ENCODE data around the gene PLPP2.

Gene PLPP2

DNA sequence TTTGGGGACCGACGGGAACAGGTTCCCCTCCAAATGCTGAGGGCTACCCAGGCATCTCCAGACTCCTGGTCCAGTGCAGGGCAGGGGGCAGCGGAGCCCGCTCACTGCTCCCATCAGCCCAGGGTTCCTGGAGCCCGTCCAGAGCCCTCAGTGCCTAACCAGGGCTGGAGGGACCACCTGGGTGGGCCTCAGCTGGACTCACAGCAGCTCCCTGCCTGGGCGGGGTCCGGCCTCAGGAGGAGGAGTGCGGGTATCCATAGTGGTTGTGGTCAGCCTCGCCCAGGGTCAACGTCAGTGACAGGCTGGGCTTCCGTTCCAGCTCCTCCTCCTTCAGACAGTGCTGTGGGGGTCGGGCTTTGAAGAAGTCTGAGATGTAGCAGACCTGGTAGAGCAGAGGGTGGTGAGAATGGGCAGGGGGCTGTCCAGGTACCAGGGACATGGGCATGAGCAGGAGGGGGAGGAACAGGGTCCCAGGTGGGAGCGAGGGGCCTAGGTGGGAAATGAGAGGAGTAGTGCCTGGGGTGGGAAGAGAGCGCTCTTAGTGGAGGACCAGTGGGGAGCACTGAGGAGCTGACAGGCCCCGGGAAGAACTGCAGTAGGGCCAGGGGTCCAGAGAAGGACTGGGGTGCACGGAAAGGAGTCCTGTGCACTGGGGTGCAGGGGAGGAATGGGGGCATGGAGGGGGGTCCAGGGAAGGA, 9.9 kb downstream of the PLPP2 start:
- no peaks in the 10 kb centered on the region for H3K4me1 ChIP-seq (ENCODE audit: control insufficient read depth, low read depth, low read length)
- no peak overlapping the region for H2BK120ac ChIP-seq (ENCODE audit: low read depth, low read length)
- no peaks in the 10 kb centered on the region for H3K79me2 ChIP-seq (ENCODE audit: control insufficient read depth, insufficient read depth, low read length)
- H3K27me3 ChIP-seq (ENCODE audit: insufficient read depth, low read length, poor library complexity): no peaks in the 10 kb centered on the region
- no peaks in the 10 kb centered on the region for H3K79me1 ChIP-seq (ENCODE audit: low read length)
- no peak overlapping the region for H2BK15ac ChIP-seq (replicated peaks; ENCODE audit: low read depth)
- no peak overlapping the region for H3K23ac ChIP-seq (ENCODE audit: low read length)
- H2BK5ac ChIP-seq (ENCODE audit: low read length): no peak overlapping the region
- no peak overlapping the region for H4K5ac ChIP-seq (ENCODE audit: low read length)
- H3K4me3 ChIP-seq (ENCODE audit: low read length): no peak overlapping the region
- no peak for DNase-seq
- H3K56ac ChIP-seq (ENCODE audit: low read length): no peak overlapping the region
- no peak overlapping the region for H3K9ac ChIP-seq (ENCODE audit: low read length)
- no peak overlapping the region for H3K27ac ChIP-seq (ENCODE audit: low read depth, low read length)
- WGBS (ENCODE audit: extremely low coverage, insufficient coverage, low lambda C conversion rate): no CpG with 5 or more reads among the region's 16 CpGs
- H3K18ac ChIP-seq (ENCODE audit: low read length): no peak overlapping the region
- H3K4me2 ChIP-seq (ENCODE audit: low read length): no peak overlapping the region
- H3K36me3 ChIP-seq (ENCODE audit: control insufficient read depth, insufficient read depth, low read length): no peaks in the 10 kb centered on the region
- H4K8ac ChIP-seq (ENCODE audit: low read depth, low read length): no peak overlapping the region
- H3K4ac ChIP-seq (ENCODE audit: low read depth, low read length): no peak overlapping the region
- H2AK5ac ChIP-seq (ENCODE audit: low read length): no peak overlapping the region

- WGBS (ENCODE audit: extremely low coverage, insufficient coverage, low lambda C conversion rate): no CpG with 5 or more reads among the region's 12 CpGs
- H4K5ac ChIP-seq (ENCODE audit: low read length): no peak overlapping the region
- no peak overlapping the region for H3K9ac ChIP-seq (ENCODE audit: low read length)
- no peak overlapping the region for H2BK15ac ChIP-seq (replicated peaks; ENCODE audit: low read depth)
- H3K79me1 ChIP-seq (ENCODE audit: low read length): no peaks in the 10 kb centered on the region
- H3K4me3 ChIP-seq (ENCODE audit: low read length): no peak overlapping the region
- no peaks in the 10 kb centered on the region for H3K4me1 ChIP-seq (ENCODE audit: control insufficient read depth, low read depth, low read length)
- no peaks in the 10 kb centered on the region for H3K27me3 ChIP-seq (ENCODE audit: insufficient read depth, low read length, poor library complexity)
- DNase-seq: no peak
- no peak overlapping the region for H2BK5ac ChIP-seq (ENCODE audit: low read length)
- H3K4me2 ChIP-seq (ENCODE audit: low read length): no peak overlapping the region
- H3K4ac ChIP-seq (ENCODE audit: low read depth, low read length): no peak overlapping the region
- H3K27ac ChIP-seq (ENCODE audit: low read depth, low read length): no peak overlapping the region
- H2AK5ac ChIP-seq (ENCODE audit: low read length): no peak overlapping the region
- H3K36me3 ChIP-seq (ENCODE audit: control insufficient read depth, insufficient read depth, low read length): no peaks in the 10 kb centered on the region
- no peak overlapping the region for H4K8ac ChIP-seq (ENCODE audit: low read depth, low read length)
- no peaks in the 10 kb centered on the region for H3K79me2 ChIP-seq (ENCODE audit: control insufficient read depth, insufficient read depth, low read length)
- H3K56ac ChIP-seq (ENCODE audit: low read length): no peak overlapping the region
- no peak overlapping the region for H3K18ac ChIP-seq (ENCODE audit: low read length)
- no peak overlapping the region for H3K23ac ChIP-seq (ENCODE audit: low read length)
- no peak overlapping the region for H2BK120ac ChIP-seq (ENCODE audit: low read depth, low read length)
Observed at GRCh38 chr19:280541-281009, 10.6 kb downstream of the PLPP2 start.

DNA sequence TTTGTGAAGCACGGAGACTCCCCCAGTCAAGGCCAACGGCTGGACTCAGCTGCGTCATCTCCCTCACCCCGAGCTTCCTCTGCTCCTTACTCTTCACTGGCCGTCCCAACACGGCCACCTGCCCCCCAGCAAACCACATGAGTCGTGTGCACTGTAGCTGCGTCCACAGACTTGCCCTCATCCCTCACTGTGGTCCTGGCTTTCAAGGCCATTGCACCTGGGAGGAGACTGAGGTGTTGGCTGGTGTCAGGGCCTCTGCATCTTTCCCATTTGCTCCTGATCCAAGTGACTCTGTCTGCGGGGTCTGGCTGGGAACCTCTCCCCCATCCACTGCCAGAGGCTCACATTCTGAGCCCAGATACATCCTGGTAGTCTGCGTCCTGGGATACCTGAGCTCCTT, 11.5 kb downstream of the PLPP2 start:
- H3K4me3 ChIP-seq (ENCODE audit: low read length): no peak overlapping the region
- no peak overlapping the region for H3K18ac ChIP-seq (ENCODE audit: low read length)
- H3K4me1 ChIP-seq (ENCODE audit: control insufficient read depth, low read depth, low read length): no peaks in the 10 kb centered on the region
- DNase-seq: no peak
- H2BK15ac ChIP-seq (replicated peaks; ENCODE audit: low read depth): no peak overlapping the region
- H3K23ac ChIP-seq (ENCODE audit: low read length): no peak overlapping the region
- H2AK5ac ChIP-seq (ENCODE audit: low read length): no peak overlapping the region
- no peak overlapping the region for H3K4ac ChIP-seq (ENCODE audit: low read depth, low read length)
- no peak overlapping the region for H2BK120ac ChIP-seq (ENCODE audit: low read depth, low read length)
- H3K9ac ChIP-seq (ENCODE audit: low read length): no peak overlapping the region
- H2BK5ac ChIP-seq (ENCODE audit: low read length): no peak overlapping the region
- no peak overlapping the region for H3K56ac ChIP-seq (ENCODE audit: low read length)
- H3K27me3 ChIP-seq (ENCODE audit: insufficient read depth, low read length, poor library complexity): no peaks in the 10 kb centered on the region
- H3K36me3 ChIP-seq (ENCODE audit: control insufficient read depth, insufficient read depth, low read length): no peaks in the 10 kb centered on the region
- H3K79me1 ChIP-seq (ENCODE audit: low read length): no peaks in the 10 kb centered on the region
- no CpG with 5 or more reads among the region's 10 CpGs for WGBS (ENCODE audit: extremely low coverage, insufficient coverage, low lambda C conversion rate)
- H4K5ac ChIP-seq (ENCODE audit: low read length): no peak overlapping the region
- H3K27ac ChIP-seq (ENCODE audit: low read depth, low read length): no peak overlapping the region
- no peak overlapping the region for H3K4me2 ChIP-seq (ENCODE audit: low read length)
- H3K79me2 ChIP-seq (ENCODE audit: control insufficient read depth, insufficient read depth, low read length): no peaks in the 10 kb centered on the region
- H4K8ac ChIP-seq (ENCODE audit: low read depth, low read length): no peak overlapping the region

DNA sequence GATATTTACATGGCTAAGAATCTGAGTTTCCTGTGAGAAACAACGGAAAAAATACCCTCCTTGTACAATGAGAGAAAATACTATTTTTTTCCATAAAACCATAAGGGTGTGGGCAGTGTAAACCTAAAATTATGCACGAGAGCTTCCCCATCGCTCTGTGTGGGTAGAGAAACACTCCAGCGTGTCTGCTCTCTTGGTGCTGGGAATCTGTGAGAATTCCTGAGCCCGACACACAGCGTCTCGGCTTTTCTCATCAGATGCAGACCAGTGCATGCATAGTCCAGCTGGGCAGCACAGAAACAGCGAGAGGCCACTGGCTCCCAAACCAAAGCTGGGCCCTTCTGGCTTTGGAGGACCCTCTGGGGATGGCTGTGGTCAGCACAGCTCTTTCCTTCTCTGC, 12.0 kb downstream of the PLPP2 start:
- no peaks in the 10 kb centered on the region for H3K4me1 ChIP-seq (ENCODE audit: control insufficient read depth, low read depth, low read length)
- no peak overlapping the region for H2BK5ac ChIP-seq (ENCODE audit: low read length)
- H3K56ac ChIP-seq (ENCODE audit: low read length): no peak overlapping the region
- no peak overlapping the region for H3K27ac ChIP-seq (ENCODE audit: low read depth, low read length)
- no peaks in the 10 kb centered on the region for H3K79me1 ChIP-seq (ENCODE audit: low read length)
- no peak for DNase-seq
- no peak overlapping the region for H2BK15ac ChIP-seq (replicated peaks; ENCODE audit: low read depth)
- WGBS (ENCODE audit: extremely low coverage, insufficient coverage, low lambda C conversion rate): no CpG with 5 or more reads among the region's 8 CpGs
- H2AK5ac ChIP-seq (ENCODE audit: low read length): no peak overlapping the region
- H2BK120ac ChIP-seq (ENCODE audit: low read depth, low read length): no peak overlapping the region
- H3K9ac ChIP-seq (ENCODE audit: low read length): no peak overlapping the region
- no peaks in the 10 kb centered on the region for H3K27me3 ChIP-seq (ENCODE audit: insufficient read depth, low read length, poor library complexity)
- no peak overlapping the region for H3K23ac ChIP-seq (ENCODE audit: low read length)
- H4K8ac ChIP-seq (ENCODE audit: low read depth, low read length): no peak overlapping the region
- H3K4me2 ChIP-seq (ENCODE audit: low read length): no peak overlapping the region
- H3K79me2 ChIP-seq (ENCODE audit: control insufficient read depth, insufficient read depth, low read length): no peaks in the 10 kb centered on the region
- no peak overlapping the region for H3K4me3 ChIP-seq (ENCODE audit: low read length)
- no peaks in the 10 kb centered on the region for H3K36me3 ChIP-seq (ENCODE audit: control insufficient read depth, insufficient read depth, low read length)
- H3K4ac ChIP-seq (ENCODE audit: low read depth, low read length): no peak overlapping the region
- H3K18ac ChIP-seq (ENCODE audit: low read length): no peak overlapping the region
- H4K5ac ChIP-seq (ENCODE audit: low read length): no peak overlapping the region

DNA sequence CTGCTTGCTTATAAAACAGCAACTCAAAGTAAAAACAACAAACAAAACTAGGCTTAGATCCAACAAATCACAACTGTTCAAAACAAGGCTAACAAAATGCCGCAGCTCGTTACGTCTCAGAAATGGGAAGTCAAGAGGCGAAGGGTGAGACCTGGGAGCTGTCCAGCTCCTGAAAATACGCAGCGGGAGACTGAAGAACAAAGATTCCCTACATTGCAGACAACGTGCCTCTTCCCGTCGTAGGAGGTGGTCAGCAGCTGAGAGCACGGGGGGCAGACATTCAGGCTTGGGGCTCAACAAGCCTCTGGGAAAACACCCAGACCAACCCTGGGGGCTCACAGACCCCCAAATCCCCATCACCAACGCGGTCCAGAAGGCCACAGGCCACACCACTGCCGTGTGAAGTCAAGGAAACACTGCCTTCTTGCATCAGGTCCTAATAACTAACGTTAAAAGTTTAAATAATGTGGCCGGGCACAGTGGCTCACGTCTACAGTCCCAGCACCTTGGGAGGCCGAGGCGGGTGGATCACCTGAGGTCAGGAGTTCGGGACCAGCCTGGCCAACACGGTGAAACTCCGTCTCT, 13.5 kb downstream of the PLPP2 start:
- Histone ChIP-seq H3K4me3 (ENCODE audit: low read length) (no peak overlapping the region), H3K27ac (ENCODE audit: low read depth, low read length) (no peak overlapping the region), H3K4me1 (ENCODE audit: control insufficient read depth, low read depth, low read length) (no peaks in the 10 kb centered on the region), H3K23ac (ENCODE audit: low read length) (no peak overlapping the region), H4K8ac (ENCODE audit: low read depth, low read length) (no peak overlapping the region), H3K18ac (ENCODE audit: low read length) (no peak overlapping the region), H2BK15ac (replicated peaks; ENCODE audit: low read depth) (no peak overlapping the region), H3K27me3 (ENCODE audit: insufficient read depth, low read length, poor library complexity) (no peaks in the 10 kb centered on the region), H3K9ac (ENCODE audit: low read length) (no peak overlapping the region), H3K36me3 (ENCODE audit: control insufficient read depth, insufficient read depth, low read length) (no peaks in the 10 kb centered on the region), H2AK5ac (ENCODE audit: low read length) (no peak overlapping the region), H4K5ac (ENCODE audit: low read length) (no peak overlapping the region), H2BK5ac (ENCODE audit: low read length) (no peak overlapping the region), H3K4me2 (ENCODE audit: low read length) (no peak overlapping the region), H3K56ac (ENCODE audit: low read length) (no peak overlapping the region), H3K79me2 (ENCODE audit: control insufficient read depth, insufficient read depth, low read length) (no peaks in the 10 kb centered on the region), H2BK120ac (ENCODE audit: low read depth, low read length) (no peak overlapping the region), H3K4ac (ENCODE audit: low read depth, low read length) (no peak overlapping the region), H3K79me1 (ENCODE audit: low read length) (no peaks in the 10 kb centered on the region)
- peak; percentile 61 for DNase-seq
- WGBS (ENCODE audit: extremely low coverage, insufficient coverage, low lambda C conversion rate): no CpG with 5 or more reads among the region's 21 CpGs

DNA sequence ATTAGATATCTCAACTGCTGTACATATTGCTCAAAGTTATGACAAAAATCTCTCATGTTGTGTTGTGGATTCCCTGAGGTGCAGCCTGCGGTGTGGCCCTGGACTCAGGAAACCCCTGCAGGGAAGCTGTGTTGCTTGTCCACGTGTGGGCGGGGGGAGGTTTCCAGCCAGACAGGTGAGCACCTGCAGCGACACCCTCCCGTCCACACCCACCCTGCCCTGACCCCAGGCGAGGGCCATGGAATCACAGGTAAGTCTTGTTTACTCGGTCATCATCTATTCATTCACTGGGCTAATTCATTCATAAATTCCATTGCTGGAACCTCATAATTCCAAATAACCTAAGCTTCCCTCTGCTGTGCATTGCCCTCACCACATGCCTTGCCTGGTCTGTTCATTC, 14.1 kb downstream of the PLPP2 start:
- H3K79me1 ChIP-seq (ENCODE audit: low read length): no peaks in the 10 kb centered on the region
- no peak overlapping the region for H3K18ac ChIP-seq (ENCODE audit: low read length)
- H2AK5ac ChIP-seq (ENCODE audit: low read length): no peak overlapping the region
- H4K8ac ChIP-seq (ENCODE audit: low read depth, low read length): no peak overlapping the region
- H3K23ac ChIP-seq (ENCODE audit: low read length): no peak overlapping the region
- no peak overlapping the region for H2BK120ac ChIP-seq (ENCODE audit: low read depth, low read length)
- H3K27me3 ChIP-seq (ENCODE audit: insufficient read depth, low read length, poor library complexity): no peaks in the 10 kb centered on the region
- no peak overlapping the region for H2BK5ac ChIP-seq (ENCODE audit: low read length)
- no peak overlapping the region for H3K4me3 ChIP-seq (ENCODE audit: low read length)
- H3K79me2 ChIP-seq (ENCODE audit: control insufficient read depth, insufficient read depth, low read length): no peaks in the 10 kb centered on the region
- no peak overlapping the region for H3K56ac ChIP-seq (ENCODE audit: low read length)
- H3K27ac ChIP-seq (ENCODE audit: low read depth, low read length): no peak overlapping the region
- no peak overlapping the region for H2BK15ac ChIP-seq (replicated peaks; ENCODE audit: low read depth)
- no peak for DNase-seq
- H3K4me1 ChIP-seq (ENCODE audit: control insufficient read depth, low read depth, low read length): no peaks in the 10 kb centered on the region
- H3K4me2 ChIP-seq (ENCODE audit: low read length): no peak overlapping the region
- no peak overlapping the region for H3K4ac ChIP-seq (ENCODE audit: low read depth, low read length)
- no peaks in the 10 kb centered on the region for H3K36me3 ChIP-seq (ENCODE audit: control insufficient read depth, insufficient read depth, low read length)
- H3K9ac ChIP-seq (ENCODE audit: low read length): no peak overlapping the region
- H4K5ac ChIP-seq (ENCODE audit: low read length): no peak overlapping the region
- WGBS (ENCODE audit: extremely low coverage, insufficient coverage, low lambda C conversion rate): no CpG with 5 or more reads among the region's 7 CpGs
